Spleen (tissue), 11 donors: ENCODE measurements around the gene EYS. TPM values are rescaled to one million over a fixed set of nuclear protein-coding genes. Genes with fewer than 3 reads are reported as not detected.

Experiments used
- DNase-seq: peaks from one replicate; pipeline ENCODE4 v3.0.0-alpha.2; 2020
- H3K27ac ChIP-seq, 8 donors: fragments of 200-600 bp; sonication (generic) in 7 of 8; 1 replicate in 4 of 8; 2 replicates in 4 of 8; pipeline versions ENCODE4 v1.5.0 to v1.8.0; 2016 to 2021; ENCODE audit warnings: inconsistent platforms in 4 of 8, mild to moderate bottlenecking in 4 of 8, moderate library complexity in 1 of 8
- H3K27me3 ChIP-seq, 7 donors: fragments of 200-600 bp; sonication (generic) in 6 of 7; replicated peaks in 1 of 7; 1 replicate in 4 of 7; 2 replicates in 3 of 7; pipeline versions ENCODE4 v1.5.0 to v1.8.0; 2016 to 2021; ENCODE audit warnings: inconsistent platforms in 3 of 7, mild to moderate bottlenecking in 1 of 7
- H3K36me3 ChIP-seq, 6 donors: fragments of 200-600 bp; sonication (generic) in 5 of 6; 1 replicate in 4 of 6; 2 replicates in 2 of 6; pipeline versions ENCODE4 v1.5.0 to v1.8.0; 2016 to 2021; ENCODE audit warnings: inconsistent platforms in 2 of 6
- H3K4me1 ChIP-seq, 6 donors: fragments of 200-600 bp; sonication (generic) in 5 of 6; 1 replicate in 3 of 6; 2 replicates in 3 of 6; pipeline versions ENCODE4 v1.5.0 to v1.8.0; 2016 to 2021; ENCODE audit warnings: inconsistent platforms in 3 of 6
- H3K4me3 ChIP-seq, 8 donors: fragments of 200-600 bp; sonication (generic) in 7 of 8; 1 replicate in 4 of 8; 2 replicates in 4 of 8; pipeline versions ENCODE4 v1.5.0 to v1.8.0; 2016 to 2021; ENCODE audit warnings: inconsistent platforms in 4 of 8, mild to moderate bottlenecking in 4 of 8, moderate library complexity in 2 of 8
- H3K9me3 ChIP-seq, 8 donors: fragments of 200-600 bp; sonication (generic) in 7 of 8; 1 replicate in 4 of 8; 2 replicates in 4 of 8; pipeline versions ENCODE4 v1.5.0 to v1.8.0; 2016 to 2021; ENCODE audit warnings: inconsistent platforms in 4 of 8
- CTCF ChIP-seq, 11 experiments: fragments of 200-600 bp in 7 of 11; fragments of 450-650 bp in 4 of 11; sonication (generic) in 4 of 11; IDR thresholded peaks in 8 of 11; conservative IDR thresholded peaks in 3 of 11; 1 replicate in 7 of 11; 2 replicates in 4 of 11; pipeline versions ENCODE4 v1.4.0 to v1.8.0; 2016 to 2021; ENCODE audit warnings: antibody characterized with exemption in 11 of 11, inconsistent platforms in 4 of 11, mild to moderate bottlenecking in 1 of 11
- POLR2A ChIP-seq, 3 donors: fragments of 450-650 bp; IDR thresholded peaks; one replicate each; pipeline ENCODE4 v1.5.1; 2017; ENCODE audit warnings: antibody characterized with exemption in 3 of 3, mild to moderate bottlenecking in 1 of 3
- POLR2AphosphoS5 ChIP-seq, 3 donors: sonication (generic); formaldehyde crosslinking; IDR thresholded peaks; one replicate each; pipeline ENCODE4 v1.5.1; 2017; ENCODE audit warnings: antibody characterized with exemption in 3 of 3
- WGBS, 5 donors: extraction: QIAGEN DNeasy Blood & Tissue Kit in 3 of 5; methylation state at CpG; one replicate each; pipeline versions ENCODE4 v1.1.5 to v1.1.7; 2013 to 2018; 5-methylcytosine and 5-hydroxymethylcytosine counted together
- intact Hi-C: fragments of 100-400 bp; cut with DNase I; formaldehyde crosslinking; loops from one replicate; pipeline ENCODE4 v1.15.0; 2023; ENCODE audit warnings: low total_unique reads
- polyA plus RNA-seq, 3 donors: library from polyadenylated mRNA; stranded (reverse); fragments of 200-250 nt; gene quantifications; one replicate each; pipeline ENCODE4 v1.2.1, GENCODE V29; 2013
- total RNA-seq, 7 donors: library from RNA; depleted of rRNA in 3 of 7; stranded (reverse); fragments of >200 nt in 3 of 7; fragmentation: NEBNext Ultra II Directional in 4 of 7; extraction: Animal tissue kit (Norgen Biotek cat#: 25700) in 4 of 7; gene quantifications; one replicate each; pipeline versions ENCODE4 v1.1.0 to v1.2.1, GENCODE V29; 2016 to 2021
- donor health status: healthy with polysubstance abuse.
- donor health status: DM: no; HTN: no; CAD: no; lungs with moderate emphysema.
- donor health status: DM: no; HTN: no; CAD: no.
- donor health status: Bipolar disorder and iron deficiency.
- donor health status: healthy.
- donor health status: DM: no; HTN: no; CAD: no.
- donor health status: DM: yes; HTN: yes; CAD: no.

EYS gene
- total and polyA plus RNA-seq, 10 donors: under 0.01 to 0.72 (median 0.28) TPM; not detected in 5

- Histone ChIP-seq H3K27me3 (no peaks in the 10 kb centered on the region), H3K4me1 (peaks cover 0 to 3% (median 0%) of the 10 kb centered on the region in 6 donors), H3K36me3 (no peaks in the 10 kb centered on the region), H3K27ac (no peak overlapping the region), H3K4me3 (no peak overlapping the region), H3K9me3 (peaks cover 0 to 7% (median 0%) of the 10 kb centered on the region in 8 donors)
- DNase-seq: no peak
- TF ChIP-seq CTCF (IDR thresholded peaks at IDR 0.05 in 8 of 11, conservative IDR thresholded peaks at IDR 0.05 in 3 of 11) (no peak), POLR2A (IDR thresholded peaks at IDR 0.05) (no peak), POLR2AphosphoS5 (IDR thresholded peaks at IDR 0.05) (no peak)
- intact Hi-C loops: no loop called here
- 86 to 96% (median 89%) methylated on average over 3 of the region's 3 CpGs for WGBS, 5 donors
Observed at GRCh38 chr6:64010666-64011065, 1696.4 kb downstream of the EYS start.

- Histone ChIP-seq H3K36me3 (no peaks in the 10 kb centered on the region), H3K4me3 (no peak overlapping the region), H3K9me3 (peaks cover 0 to 7% (median 0%) of the 10 kb centered on the region in 8 donors), H3K27me3 (no peaks in the 10 kb centered on the region), H3K4me1 (peaks cover 0 to 3% (median 0%) of the 10 kb centered on the region in 6 donors), H3K27ac (no peak overlapping the region)
- intact Hi-C loops: no loop called here
- TF ChIP-seq CTCF (IDR thresholded peaks at IDR 0.05 in 8 of 11, conservative IDR thresholded peaks at IDR 0.05 in 3 of 11) (no peak), POLR2AphosphoS5 (IDR thresholded peaks at IDR 0.05) (no peak), POLR2A (IDR thresholded peaks at IDR 0.05) (no peak)
- 74 to 85% (median 82%) methylated on average over 8 of the region's 8 CpGs for WGBS, 5 donors
- peak; percentile 61 for DNase-seq
Observed at GRCh38 chr6:64010010-64010409, 1697.0 kb downstream of the EYS start.

- intact Hi-C loops: no loop called here
- DNase-seq: no peak
- H3K9me3 ChIP-seq: peaks cover 0 to 12% (median 3%) of the 10 kb centered on the region in 8 donors
- H3K27ac ChIP-seq: no peak overlapping the region
- no peaks in the 10 kb centered on the region for H3K27me3 ChIP-seq
- no peak overlapping the region for H3K4me3 ChIP-seq
- no peaks in the 10 kb centered on the region for H3K36me3 ChIP-seq
- H3K4me1 ChIP-seq: no peaks in the 10 kb centered on the region
- no peak for TF ChIP-seq POLR2A (IDR thresholded peaks at IDR 0.05)
- TF ChIP-seq CTCF (IDR thresholded peaks at IDR 0.05 in 8 of 11, conservative IDR thresholded peaks at IDR 0.05 in 3 of 11): no peak
- TF ChIP-seq POLR2AphosphoS5 (IDR thresholded peaks at IDR 0.05): no peak
Observed at GRCh38 chr6:64006246-64006645, 1700.8 kb downstream of the EYS start.

- WGBS, 5 donors: 73 to 84% (median 82%) methylated on average over 5 of the region's 5 CpGs
- H3K9me3 ChIP-seq: peaks cover 0 to 7% (median 2%) of the 10 kb centered on the region in 8 donors
- H3K36me3 ChIP-seq: no peaks in the 10 kb centered on the region
- no peaks in the 10 kb centered on the region for H3K4me1 ChIP-seq
- TF ChIP-seq POLR2A (IDR thresholded peaks at IDR 0.05): no peak
- TF ChIP-seq POLR2AphosphoS5 (IDR thresholded peaks at IDR 0.05): no peak
- TF ChIP-seq CTCF (IDR thresholded peaks at IDR 0.05 in 8 of 11, conservative IDR thresholded peaks at IDR 0.05 in 3 of 11): no peak
- intact Hi-C loops: no loop called here
- H3K27me3 ChIP-seq: no peaks in the 10 kb centered on the region
- no peak overlapping the region for H3K4me3 ChIP-seq
- DNase-seq: no peak
- H3K27ac ChIP-seq: no peak overlapping the region
Observed at GRCh38 chr6:64000818-64001491, 1706.1 kb downstream of the EYS start.
